Stimulated activated CD4-positive, alpha-beta T cell treated with anti-CD3 and anti-CD28 coated beads, Interleukin-15, amount 100 ng/mL, for 48 hours (primary cell): ENCODE data around the gene SMAD3.

ENCODE experiments used
- DNase-seq, 2 donors: peaks; one replicate each; pipeline ENCODE4 v3.0.0-alpha.2; 2020; ENCODE audit warnings: low read depth in 2 of 2

The SMAD3 gene

DNA sequence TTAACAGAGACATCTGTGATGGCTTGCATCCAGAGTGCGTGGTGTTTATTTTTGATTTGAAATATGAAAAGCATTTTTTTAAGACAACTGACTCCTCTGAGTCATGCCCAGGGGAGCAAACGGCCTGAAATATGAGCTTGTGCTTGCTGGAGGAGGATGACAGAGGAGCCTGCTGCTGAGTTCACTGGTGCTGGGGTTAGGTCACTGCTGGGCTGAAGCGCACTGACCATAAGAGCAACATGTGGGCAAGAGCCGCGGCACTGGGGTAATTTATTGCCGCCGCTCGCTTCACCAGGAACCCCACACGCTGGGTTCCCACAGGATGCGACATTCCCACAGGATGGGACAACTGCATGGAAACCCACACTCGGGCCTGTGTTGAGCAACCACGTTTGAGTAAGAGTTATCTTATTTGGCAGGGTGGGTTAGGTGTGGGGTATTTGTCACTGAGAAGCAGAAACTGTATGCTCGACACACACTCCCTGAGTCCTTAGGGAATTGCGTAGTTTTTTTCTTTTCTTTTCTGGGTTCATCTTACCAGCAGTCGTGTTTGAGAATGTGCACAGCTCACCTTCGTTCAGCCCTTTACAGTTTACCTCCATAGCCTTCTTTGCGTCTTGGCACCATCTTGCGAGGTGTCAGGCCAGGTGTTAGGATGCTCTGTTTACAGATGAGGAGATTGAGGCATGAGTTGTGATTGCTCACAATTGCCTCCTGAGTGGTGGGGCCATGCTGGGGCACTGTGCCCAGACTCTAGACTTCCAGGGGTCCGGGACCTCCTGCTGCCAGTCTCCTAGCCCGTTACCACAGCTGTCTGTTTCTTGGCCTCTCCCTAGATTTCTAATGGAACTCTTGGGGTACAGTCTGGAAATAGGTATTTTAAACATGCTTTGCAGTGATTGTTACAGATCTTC is 60.4 kb downstream of the SMAD3 start:
- no peak for DNase-seq

DNA sequence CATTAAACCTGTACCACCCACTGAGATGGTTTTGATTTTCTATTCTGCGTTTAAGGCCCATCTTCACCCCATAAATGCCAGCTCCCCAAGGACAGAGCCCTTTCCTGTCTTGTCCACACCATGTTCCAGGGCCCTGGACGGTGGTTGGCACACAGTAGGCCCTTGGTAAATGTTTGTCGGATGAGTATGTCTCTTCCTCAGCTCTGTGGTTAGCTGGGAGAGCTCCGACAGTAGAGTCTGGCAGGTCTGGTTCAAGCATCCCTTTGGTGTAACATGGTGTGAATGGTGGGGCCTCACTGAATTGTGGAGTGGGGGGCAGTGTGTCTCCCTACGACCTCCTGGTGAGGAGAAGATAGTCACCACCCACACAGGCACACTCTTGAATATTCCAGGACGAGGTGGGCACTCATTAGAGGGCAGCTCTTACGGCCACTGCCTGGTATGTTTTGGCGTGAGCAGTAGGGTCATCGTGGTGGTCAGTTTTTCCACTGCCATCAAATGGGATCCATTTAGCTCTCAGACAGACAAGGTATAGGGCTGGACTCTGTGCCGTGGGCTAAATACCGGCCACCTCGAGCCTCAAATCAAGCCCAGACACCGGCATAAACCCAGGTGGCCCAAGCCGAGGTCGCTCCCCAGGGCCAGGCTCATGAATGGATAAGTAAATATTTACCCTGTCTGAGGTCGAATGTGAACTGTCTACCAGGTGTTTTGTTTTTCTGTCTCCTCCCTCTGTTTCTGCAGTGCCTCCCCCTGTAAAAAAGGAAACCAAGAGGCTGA is 61.3 kb downstream of the SMAD3 start:
- no peak for DNase-seq

DNA sequence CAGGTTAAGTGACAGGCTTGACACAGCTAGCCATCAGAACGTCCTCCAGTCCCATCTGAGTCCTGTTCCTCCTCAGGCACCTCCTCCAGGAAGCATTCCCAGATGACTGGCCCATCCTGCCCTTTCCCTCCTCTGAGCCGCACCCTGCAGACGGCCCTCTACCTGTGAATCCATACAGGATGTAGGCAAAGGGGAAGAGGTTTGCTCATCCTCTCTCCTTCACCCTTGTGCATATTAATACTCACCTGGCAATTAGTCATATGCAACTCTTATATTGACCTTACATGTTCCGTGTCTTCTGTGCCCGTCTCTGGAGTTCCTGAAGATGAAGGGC is 61.9 kb downstream of the SMAD3 start:
- DNase-seq: no peak

DNA sequence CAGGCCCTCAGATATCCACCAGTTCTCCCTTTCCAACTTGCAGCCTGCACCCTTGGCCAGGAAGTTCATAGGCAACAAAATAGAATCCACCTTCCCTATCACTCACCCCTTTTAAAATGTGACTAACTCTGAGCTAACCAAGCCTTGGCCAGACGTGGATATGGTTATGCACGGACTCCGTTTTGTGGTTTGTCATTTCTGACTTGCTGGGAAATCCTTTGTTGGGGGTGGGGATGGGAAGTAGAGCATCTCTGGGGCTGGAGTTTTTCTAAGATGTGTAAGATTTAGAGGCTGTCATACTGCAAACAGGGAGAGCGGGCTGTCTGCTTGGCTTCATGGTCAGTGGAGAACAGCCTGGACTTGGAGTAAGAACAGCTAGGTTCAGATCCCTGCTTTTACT is 62.6 kb downstream of the SMAD3 start:
- peak in 1 of 2 donors; percentile 38 for DNase-seq

DNA sequence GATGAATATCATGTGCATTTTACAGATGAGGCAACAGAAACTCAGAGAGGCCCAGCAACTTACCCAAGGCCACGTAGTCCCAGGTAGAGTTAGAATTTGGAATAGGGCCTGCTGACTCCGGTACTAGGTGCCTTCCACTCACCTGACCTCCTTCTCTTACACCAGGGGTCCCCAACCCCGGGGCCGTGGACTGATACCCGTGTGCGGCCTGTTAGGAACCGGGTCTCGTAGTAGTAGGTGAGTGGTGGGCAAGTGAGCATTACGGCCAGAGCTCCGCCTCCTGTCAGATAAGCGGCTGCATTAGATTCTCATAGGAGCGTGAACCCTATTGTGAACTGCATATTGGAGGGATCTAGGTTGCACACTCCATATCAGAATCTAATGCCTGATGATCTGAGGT is 64.8 kb downstream of the SMAD3 start:
- DNase-seq: no peak

DNA sequence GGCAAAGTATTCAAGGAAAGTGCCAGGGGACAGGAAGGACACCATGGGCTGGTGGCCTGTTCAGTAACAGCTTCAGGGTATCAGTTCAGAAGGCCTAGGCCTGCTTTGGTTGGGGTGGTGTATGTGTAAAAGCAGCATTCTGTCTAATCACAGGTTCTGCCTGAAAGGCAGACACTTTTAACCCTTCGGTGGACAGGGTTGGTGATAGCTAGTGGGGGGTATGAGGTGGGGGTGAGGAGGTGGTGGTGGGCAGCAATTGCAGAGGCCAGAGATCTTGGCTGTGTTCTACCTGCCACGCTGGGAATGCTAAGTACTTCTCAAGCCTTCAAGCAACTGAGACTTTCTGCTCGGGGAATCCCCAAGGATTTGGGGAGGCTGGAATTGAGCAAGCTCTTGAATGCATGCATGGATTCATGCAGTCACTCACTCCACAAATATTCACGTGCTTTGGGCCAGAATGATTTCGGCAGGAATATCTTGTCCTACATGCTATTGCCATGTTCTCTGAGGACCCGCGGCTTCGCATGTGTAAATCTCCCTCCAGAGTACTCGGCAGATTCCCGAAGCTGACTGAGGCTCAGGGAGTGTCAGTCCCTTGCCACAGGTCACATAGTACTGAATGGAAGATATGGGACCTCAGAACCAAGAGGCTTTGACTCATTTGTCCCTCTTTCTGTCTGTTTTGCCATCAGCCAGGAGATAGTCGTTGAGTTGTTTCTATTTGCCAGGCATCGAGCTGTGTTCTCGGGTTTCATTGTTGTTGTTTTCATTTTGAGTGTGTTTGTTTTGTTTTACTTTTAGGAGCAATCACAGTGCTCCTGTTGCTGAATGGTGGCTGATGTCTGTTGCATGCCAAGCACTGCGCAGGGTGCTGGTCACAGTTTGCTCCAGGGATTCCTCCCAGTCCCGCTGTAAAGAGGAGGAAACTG is 65.5 kb downstream of the SMAD3 start:
- no peak for DNase-seq

DNA sequence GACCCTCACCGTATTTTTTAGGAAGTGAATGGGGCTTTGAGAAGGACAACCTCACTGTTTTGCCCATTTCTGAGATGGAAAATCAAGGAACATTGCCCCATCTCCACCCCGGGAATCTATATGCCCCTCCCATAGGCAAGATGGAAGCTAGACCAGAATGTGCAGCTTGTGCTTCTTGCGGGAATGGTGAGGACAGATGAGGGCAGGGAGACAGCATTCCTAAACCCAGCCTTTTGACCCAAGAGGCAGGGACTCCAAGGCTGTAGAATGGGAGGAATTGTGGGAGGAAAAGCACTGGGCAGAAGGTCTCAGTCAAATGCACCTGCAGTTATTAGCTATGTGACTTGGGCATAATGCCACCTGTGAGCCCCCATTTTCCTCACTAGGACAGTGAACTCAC is 66.9 kb downstream of the SMAD3 start:
- no peak for DNase-seq

DNA sequence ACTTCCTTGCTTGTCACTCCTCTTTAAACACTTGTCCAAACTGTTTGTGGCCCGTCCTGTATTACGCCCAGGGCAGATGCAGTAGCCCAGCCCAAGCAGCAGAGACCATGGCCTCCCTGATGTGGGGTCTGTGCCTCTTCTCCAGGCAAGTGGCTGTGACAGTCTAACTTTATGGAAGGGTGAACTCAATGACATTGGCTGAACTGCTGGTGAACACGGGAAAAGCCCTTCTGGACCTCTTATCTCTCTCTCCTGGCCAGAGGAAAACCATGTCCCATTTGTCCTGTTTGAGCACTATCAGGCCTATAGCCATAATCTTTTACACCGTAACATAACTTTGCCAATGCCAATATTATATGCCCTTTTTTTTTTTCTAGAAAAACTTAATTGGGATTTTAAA is 67.6 kb downstream of the SMAD3 start:
- no peak for DNase-seq

DNA sequence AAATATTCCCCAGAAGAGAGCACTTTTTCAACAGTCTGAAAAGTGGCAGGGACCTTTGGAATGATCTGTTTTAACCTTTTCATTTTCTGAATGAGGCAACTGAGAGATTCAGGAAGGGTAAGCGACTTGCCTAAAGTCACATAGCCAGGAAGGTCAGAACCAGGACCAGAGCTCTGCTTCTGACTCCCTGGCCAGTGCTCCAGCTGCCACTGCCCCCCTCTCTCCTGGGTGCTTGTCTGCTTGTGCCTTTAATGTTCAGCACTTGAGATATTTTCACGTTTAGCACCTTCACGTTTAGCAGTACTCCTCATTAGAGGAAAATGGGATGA is 68.3 kb downstream of the SMAD3 start:
- DNase-seq: no peak

DNA sequence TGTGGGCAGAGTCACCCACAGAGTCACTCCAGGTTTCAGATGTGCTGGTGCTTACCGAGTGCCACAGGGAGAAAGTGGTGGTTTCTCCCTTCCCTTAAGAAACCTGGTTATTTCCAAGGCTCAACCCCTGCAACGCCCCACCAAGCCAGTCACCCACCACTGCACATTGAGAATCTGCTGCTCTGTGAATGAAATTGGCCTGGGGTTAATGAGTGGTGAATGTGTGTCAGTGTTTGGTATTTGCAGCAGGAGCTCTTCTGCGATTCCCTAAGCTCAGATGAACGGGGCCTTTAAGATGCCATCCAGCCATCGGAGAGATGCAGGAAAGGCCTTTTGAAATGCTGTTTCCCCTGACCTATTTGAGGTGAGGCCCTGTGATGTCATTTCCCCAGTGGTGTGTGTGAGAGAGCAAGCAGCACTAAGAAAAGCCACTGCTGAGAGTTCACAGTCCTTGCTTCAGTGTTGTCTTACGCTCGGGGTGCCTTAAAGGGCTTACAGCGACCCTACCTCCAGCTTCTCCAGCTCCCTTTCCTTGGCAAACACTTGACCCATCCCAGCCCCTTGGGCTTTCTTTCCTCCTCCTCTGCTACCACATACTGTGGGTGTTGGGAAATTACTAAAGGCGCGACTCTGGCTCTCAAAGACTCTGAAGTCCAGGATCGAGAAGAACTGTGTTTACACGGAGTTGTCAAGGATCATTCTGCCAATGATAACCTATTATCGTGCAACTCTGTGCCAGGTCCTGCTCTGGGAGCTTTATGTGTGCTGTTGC is 68.9 kb downstream of the SMAD3 start:
- peak; percentile 35 to 49 for DNase-seq

DNA sequence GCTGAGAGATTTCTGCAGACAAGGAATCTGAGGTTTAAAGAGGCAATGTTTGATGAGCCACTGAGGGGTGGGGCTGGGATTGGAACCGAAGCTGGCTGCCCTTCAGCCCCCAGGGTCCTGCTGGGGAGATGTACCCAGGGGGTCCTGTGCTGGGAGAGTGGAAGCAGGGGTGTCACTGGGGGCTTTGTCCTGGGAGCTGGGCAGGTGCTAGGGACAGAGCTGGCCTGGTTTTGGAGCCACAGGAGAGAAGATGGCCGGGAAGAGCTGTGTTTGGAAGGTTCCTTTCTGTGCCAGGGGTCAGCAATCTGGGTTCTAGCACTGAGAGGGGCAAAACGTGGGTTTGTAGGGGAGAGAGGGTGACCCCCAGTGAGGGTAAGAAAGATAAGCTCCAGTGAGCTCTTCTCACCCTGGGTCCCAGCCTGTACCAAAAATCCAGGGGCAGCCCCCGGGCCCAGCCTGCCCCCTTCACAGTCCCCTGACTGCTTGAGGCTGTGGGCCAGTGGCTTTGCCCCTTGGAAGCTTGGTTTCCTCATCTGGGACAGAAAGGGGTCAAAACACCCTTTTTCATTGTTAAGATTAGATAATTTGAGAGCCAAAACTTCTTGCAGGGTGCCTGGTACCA is 69.6 kb downstream of the SMAD3 start:
- DNase-seq: no peak

DNA sequence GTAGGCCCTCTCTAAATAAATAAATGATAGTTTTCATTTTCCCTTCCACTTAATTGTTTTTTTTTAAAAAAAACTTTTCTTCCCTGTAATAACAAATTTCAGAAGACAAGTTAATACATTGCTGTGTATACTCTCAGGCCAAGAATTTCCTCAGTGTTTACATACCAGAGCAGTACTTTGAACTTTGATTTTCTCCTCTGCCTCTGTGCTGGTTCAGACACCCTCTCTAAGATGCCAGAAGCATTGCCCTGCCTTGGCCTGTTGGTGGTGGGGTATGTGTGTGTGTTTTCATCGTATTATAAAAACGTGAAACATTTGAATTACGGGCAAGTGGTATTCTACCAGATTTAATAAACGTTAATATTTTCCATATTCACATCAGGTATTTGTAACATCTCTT is 70.1 kb downstream of the SMAD3 start:
- no peak for DNase-seq

DNA sequence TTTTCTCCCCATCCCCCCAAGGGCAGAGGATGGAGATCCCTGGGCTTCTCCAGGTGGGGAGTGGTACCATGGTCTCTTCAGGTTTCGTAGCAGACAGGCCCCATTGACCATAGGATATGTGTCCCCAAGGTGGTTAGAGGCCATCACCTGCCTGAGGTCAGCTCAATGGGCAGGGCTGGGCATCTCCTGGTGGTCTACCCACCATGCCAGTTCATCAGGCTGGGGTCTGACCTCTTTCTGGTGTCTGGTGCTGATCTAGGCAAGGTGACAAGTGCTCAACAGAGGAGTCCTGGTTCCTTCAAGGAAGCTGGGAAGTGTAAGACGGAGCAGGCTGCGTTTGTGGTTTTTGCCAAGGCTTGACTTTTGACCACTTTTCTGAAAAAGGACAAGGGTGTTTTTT is 71.4 kb downstream of the SMAD3 start:
- no peak for DNase-seq

DNA sequence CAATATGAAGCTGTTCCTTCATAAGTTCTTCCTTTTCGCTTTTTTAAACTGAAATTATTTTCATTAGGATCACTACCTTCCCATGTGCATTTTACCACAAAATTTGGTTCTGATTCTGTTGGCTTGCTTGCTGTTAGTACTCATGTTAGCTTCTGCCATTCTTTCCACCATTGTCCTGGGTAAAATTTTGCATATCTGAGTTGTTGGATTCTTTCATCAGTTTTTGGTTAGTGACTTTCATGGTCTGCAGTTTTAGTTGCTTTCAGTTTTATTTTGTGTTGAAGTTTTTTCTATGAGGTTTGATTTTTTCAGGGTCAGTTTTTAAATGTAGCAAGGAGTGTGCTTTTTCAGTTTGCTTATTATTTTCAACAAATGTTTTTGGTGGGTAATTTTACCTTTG is 71.9 kb downstream of the SMAD3 start:
- DNase-seq: no peak

DNA sequence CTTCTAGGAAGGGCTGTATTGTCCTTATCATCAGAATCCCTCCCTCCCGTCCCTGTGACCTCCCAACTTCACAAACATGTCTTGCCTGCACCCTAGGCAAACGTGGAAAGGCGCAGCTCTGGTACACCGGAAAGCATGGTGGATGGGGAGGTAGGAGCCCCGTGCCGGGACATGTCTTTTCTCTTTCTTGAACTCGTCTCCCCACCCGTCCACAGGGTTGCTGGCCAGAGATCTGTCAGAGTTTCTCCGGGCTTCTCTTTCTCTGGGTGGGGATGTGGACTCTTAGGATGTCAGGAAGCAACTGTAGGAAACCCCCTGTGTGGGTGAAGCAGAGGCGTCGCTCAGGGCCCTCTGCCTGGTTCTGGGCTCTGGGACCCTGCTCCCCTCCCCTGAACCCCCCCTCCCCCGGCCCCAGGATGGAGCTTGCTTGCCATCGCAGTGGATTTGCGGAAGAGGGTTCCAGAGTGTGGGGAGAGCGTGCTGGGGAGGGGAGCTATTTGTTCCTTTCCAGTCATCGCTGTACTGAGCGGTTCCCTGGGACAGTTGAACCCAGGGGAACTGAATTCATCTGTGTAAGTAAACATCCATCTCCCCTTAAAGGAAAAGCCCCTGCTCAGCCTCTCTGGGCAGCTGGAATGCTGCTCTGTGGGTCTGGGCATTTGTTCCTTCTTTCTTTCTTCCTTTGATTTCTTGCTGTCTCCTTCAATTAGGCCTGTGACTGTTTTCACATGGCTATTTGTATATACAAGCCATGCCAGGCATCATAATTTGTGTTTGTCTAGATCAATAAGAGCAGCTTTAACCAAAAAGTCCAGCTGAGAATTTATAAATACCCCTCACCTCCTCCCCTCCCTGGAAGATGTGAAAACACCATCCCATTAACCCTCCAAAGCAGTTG is 72.8 kb downstream of the SMAD3 start:
- no peak for DNase-seq

DNA sequence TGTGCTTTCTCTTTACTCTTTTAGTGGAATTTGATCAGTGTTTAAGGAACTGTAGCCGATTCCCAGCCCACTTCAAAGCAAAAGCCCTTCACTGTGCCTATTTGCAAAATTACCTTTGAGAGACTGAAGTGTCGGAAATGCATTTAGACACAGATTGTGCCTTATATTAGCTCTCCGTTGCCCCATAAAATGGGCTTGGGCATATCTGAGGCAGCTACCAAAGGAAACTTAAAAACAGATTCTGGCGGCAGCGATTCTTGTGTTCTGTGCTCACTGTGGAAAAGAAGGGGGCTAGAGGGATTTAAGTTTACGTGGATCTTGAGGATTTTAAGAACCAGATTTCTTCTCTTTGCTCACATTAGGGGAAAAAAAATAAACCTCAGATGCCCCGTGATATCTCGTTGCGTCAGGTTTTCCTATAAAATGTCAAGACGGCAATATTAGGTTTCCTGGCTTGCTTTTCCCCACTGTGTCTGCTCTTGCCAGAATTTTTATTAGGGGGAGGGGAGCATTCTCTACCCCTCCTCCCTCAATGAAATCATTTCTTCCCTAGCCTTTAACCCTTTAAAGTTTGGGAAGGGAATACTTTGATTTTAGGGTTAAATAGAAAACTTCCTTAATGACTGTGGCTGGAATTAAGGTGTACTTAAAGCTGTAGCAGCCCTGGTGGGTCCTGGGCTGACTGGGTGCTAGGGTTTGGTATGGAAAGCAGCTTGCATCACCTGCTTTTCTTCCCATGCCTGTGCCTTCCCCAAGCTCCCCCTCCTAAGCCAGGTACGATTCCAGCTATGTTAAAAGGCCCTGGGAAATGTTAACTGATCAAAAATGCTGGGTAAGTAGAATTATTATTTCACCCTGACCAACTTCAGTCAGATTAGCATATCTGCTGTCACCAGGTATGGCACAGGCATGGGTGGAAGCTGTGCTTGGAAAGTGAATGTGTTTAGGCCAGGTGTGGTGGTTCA is 73.8 kb downstream of the SMAD3 start:
- DNase-seq: no peak

DNA sequence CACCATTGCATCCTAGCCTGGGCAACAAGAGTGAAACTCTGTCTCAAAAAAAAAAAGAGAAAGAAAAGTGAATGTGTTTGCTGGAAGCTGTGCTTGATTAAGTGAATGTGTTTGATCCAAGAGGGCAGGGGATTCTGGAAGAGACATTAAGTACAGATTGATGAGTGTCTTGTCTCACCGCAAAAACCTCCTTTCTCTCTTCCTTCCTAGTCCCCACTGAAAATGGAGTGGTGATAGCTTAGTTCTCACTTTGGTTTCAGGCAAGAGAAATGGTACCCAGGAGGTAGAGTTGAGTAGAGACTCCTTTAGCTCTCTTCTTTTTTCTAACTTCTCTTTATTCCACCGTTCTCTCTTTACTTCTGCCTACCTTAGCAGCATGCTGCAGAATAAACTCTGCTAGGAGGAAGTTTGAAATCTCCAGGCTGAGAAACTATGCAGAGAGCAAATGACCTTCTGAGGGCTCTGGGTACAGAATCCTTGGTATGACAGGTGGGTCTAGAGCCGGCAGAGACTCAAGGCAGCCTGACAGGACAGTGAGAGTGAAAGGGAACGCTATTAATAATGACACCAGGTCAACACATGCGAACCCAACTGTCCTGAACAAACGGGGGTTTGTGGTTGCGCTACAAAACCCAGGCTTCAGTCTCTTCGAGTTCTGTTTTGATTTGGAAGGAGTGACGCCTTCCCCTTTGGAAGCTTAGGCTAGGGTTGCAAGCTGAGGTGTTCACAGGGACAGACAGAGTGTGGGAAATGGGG is 74.9 kb downstream of the SMAD3 start:
- no peak for DNase-seq
